ES-I3 (cell line): ENCODE data around the gene CCN2.

ENCODE experiments used
- H3K36me3 ChIP-seq: 2 replicates; pipeline ENCODE4 v1.6.1; 2013; ENCODE audit warnings: mild to moderate bottlenecking, low read length, control low read depth, moderate library complexity; ENCODE audit not compliant: insufficient read depth
- H3K4me1 ChIP-seq: 2 replicates; pipeline ENCODE4 v1.6.1; 2013; ENCODE audit warnings: mild to moderate bottlenecking, control low read depth, low read length; ENCODE audit not compliant: insufficient read depth
- H3K9ac ChIP-seq: 2 replicates; pipeline ENCODE4 v1.6.1; 2013; ENCODE audit warnings: low read depth, mild to moderate bottlenecking, low read length, moderate library complexity
- H3K9me3 ChIP-seq: 2 replicates; pipeline ENCODE4 v1.6.1; 2013; ENCODE audit warnings: mild to moderate bottlenecking, low read length, moderate library complexity; ENCODE audit not compliant: control insufficient read depth, insufficient read depth

The CCN2 gene

GRCh38 chr6:131979515-131980337 is 28.6 kb upstream of the CCN2 start:
- no peaks in the 10 kb centered on the region for H3K9me3 ChIP-seq
- no peaks in the 10 kb centered on the region for H3K36me3 ChIP-seq
- no peak overlapping the region for H3K9ac ChIP-seq
- no peaks in the 10 kb centered on the region for H3K4me1 ChIP-seq

DNA sequence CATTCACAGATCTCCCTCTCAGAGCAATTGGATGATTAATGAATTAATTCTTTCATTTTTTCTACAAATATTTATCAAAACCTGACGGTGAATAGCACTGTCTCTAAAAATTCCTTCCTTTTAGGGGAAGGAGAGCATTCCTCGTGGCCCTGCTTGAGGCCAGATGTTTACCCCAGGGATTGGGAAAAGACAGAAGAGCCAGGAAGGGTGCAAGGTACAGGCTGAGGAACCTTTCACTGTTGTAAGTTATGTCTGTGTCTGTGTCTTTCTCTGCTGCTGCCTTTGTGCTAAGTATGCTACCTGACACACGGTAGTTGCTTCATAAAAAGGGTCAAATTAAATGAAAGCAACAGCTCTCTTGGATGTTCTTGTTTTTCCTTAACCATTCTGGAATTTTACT is 27.4 kb upstream of the CCN2 start:
- H3K9ac ChIP-seq, result no peak overlapping the region
- H3K36me3 ChIP-seq, result no peaks in the 10 kb centered on the region
- no peaks in the 10 kb centered on the region for H3K9me3 ChIP-seq
- no peaks in the 10 kb centered on the region for H3K4me1 ChIP-seq

- no peaks in the 10 kb centered on the region for H3K9me3 ChIP-seq
- H3K9ac ChIP-seq, result no peak overlapping the region
- H3K4me1 ChIP-seq, result no peaks in the 10 kb centered on the region
- no peaks in the 10 kb centered on the region for H3K36me3 ChIP-seq
These were observed 25.4 kb upstream of the CCN2 start for GRCh38 chr6:131976545-131977061.

- Histone ChIP-seq H3K9ac (no peak overlapping the region), H3K36me3 (no peaks in the 10 kb centered on the region), H3K9me3 (no peaks in the 10 kb centered on the region), H3K4me1 (no peaks in the 10 kb centered on the region)
These were observed 21.6 kb upstream of the CCN2 start for GRCh38 chr6:131972741-131973140.

DNA sequence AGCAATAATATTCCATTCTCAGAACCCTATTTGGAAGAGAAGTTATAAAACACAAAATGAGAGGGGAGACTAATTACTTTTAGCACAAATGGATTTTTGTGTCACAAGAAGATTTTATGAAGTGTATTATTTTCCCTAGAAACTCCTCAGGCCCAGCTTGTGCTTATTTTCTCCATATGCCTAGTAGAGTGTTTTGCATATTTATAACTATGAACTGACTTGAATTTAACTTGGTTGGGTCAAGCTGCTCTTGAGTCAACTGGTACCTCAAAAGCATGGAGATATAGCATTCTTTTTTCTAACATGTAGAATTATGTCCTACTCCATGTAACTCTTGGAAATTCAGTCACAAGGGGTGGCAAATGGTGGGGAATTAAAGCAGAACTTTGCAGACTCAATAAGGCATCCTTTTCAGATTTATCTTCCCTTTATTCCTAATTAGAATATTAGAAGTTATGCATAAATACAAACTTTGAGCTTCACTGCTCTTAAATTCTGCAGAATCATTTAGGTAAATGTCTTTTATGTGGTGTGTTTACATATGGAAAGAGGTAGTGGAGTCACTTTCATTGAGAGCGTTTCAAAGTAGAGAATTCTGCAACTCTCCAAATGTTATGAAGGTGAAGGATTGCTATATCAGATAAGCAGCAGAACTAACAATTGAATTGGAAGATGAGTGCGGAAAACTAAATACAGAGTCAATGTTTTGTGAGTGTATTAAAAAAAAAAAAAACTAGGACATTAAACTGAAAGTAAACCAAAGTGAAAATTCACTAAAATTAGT is 19.1 kb upstream of the CCN2 start:
- no peaks in the 10 kb centered on the region for H3K36me3 ChIP-seq
- no peaks in the 10 kb centered on the region for H3K9me3 ChIP-seq
- H3K4me1 ChIP-seq, result no peaks in the 10 kb centered on the region; the same call in 1 of the 2 replicates
- no peak overlapping the region for H3K9ac ChIP-seq

DNA sequence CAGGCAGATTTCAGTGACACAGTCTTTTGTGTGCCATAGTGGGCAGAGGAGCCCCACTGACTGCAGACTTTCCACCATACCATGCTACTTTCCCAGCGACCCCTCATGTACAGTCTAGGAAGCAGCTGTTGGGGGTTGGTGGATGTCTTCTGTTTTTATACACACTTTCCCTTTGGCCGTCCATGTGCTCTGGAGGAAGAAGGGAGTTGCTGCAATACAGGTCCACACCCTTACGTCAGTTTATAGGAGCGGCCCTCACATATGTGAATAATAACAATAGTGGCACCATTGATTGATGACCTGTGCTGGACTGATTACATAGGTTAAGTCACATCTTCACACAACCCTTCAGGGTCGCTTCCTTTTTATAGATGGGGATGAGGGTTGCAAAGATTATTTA is 17.5 kb upstream of the CCN2 start:
- Histone ChIP-seq H3K9me3 (no peaks in the 10 kb centered on the region), H3K36me3 (no peaks in the 10 kb centered on the region), H3K4me1 (no peaks in the 10 kb centered on the region; the same call in 1 of the 2 replicates), H3K9ac (no peak overlapping the region)

DNA sequence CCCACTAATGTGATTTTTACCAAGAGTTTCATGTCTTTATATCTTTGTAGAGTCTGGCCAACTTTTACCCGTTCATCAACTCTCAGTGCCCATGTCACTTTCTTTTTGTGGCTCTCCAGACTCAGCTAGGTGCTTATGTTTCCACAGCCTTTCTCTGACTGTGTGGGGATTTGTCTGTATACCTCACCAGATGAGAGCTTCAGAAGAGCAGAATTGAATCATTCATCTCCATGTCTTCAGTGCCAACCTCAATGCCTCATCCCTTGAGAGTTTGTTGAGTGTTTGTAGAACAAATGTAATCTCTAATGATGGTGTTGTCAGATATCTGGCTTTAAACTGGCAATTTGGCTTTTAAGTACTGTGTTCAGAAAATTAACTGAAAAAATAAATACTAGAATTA is 16.8 kb upstream of the CCN2 start:
- H3K9me3 ChIP-seq, result no peaks in the 10 kb centered on the region
- no peaks in the 10 kb centered on the region; the same call in 1 of the 2 replicates for H3K4me1 ChIP-seq

GRCh38 chr6:131966443-131966842 is 15.3 kb upstream of the CCN2 start:
- Histone ChIP-seq H3K9me3 (no peaks in the 10 kb centered on the region), H3K9ac (no peak overlapping the region), H3K36me3 (no peaks in the 10 kb centered on the region)

More for the DNA sequence above, 16.8 kb upstream of the CCN2 start:
- H3K9ac ChIP-seq, result no peak overlapping the region
- no peaks in the 10 kb centered on the region for H3K36me3 ChIP-seq

GRCh38 chr6:131963063-131963462 is 11.9 kb upstream of the CCN2 start:
- Histone ChIP-seq H3K36me3 (no peaks in the 10 kb centered on the region; the same call in 1 of the 2 replicates), H3K4me1 (no peaks in the 10 kb centered on the region; the same call in 1 of the 2 replicates), H3K9ac (no peak overlapping the region), H3K9me3 (no peaks in the 10 kb centered on the region)

More at GRCh38 chr6:131966443-131966842, 15.3 kb upstream of the CCN2 start:
- no peaks in the 10 kb centered on the region; the same call in 1 of the 2 replicates for H3K4me1 ChIP-seq

GRCh38 chr6:131960371-131961133 is 9.4 kb upstream of the CCN2 start:
- H3K36me3 ChIP-seq, result no peaks in the 10 kb centered on the region; the same call in 1 of the 2 replicates
- H3K4me1 ChIP-seq, result peaks cover 6% of the 10 kb centered on the region
- H3K9ac ChIP-seq, result no peak overlapping the region
- H3K9me3 ChIP-seq, result no peaks in the 10 kb centered on the region

GRCh38 chr6:131958542-131959470 is 7.6 kb upstream of the CCN2 start:
- Histone ChIP-seq H3K4me1 (peaks cover 23% of the 10 kb centered on the region), H3K36me3 (no peaks in the 10 kb centered on the region; the same call in 1 of the 2 replicates), H3K9me3 (no peaks in the 10 kb centered on the region), H3K9ac (no peak overlapping the region)

DNA sequence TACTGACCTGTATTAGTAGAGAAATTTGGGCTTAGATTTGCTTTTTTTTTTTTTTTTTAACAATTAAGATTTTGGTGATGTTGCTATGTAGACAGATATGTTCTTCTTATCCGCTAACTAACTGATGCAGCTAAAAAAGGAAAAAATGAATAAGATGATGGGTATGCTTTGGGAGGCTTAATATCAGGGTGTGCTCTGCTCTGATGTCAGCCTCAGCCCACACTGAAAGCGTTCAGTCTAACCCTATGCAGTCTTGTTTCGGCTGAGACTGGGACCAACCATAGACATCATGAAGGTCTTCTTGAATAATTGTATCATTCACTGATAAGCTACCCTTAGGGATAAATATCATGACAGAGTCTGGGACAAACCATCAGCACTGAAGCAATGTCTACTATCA is 6.9 kb upstream of the CCN2 start:
- H3K9ac ChIP-seq, result no peak overlapping the region
- no peaks in the 10 kb centered on the region; the same call in 1 of the 2 replicates for H3K36me3 ChIP-seq
- H3K9me3 ChIP-seq, result no peaks in the 10 kb centered on the region
- peaks cover 30% of the 10 kb centered on the region for H3K4me1 ChIP-seq

DNA sequence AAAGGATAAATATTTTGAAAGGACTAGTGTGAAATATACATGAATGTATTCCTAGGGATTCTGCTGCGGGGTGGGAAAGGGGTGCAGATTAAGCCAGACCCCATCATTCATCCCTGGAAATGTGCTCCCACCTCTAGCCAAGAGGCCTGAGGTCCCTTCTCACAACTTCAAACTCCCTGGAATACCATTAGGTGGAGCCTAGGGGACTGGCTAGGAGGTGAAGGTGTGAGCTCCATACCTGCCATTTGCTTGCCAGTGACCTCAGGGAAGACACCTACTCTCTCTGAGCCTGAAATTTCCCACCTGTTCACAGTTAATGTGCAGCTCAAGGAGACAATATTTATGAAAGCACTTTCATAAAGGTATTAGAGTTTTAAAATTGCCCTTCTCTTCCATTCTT is 4.7 kb upstream of the CCN2 start:
- Histone ChIP-seq H3K9me3 (no peaks in the 10 kb centered on the region), H3K4me1 (peaks cover 44% of the 10 kb centered on the region), H3K36me3 (no peaks in the 10 kb centered on the region; the same call in 1 of the 2 replicates), H3K9ac (no peak overlapping the region)
